HepG2 (cell line): ENCODE data around the gene PSMB3. TPM values are rescaled to one million over a fixed set of nuclear protein-coding genes. Genes with fewer than 3 reads are reported as not detected.
A peak's percentile ranks its signal among the peaks of the same experiment; 100 is the strongest.

Source experiments
- CCAR2 ChIP-seq: fragments of 200-400 bp; formaldehyde crosslinking; optimal IDR thresholded peaks from 2 replicates; pipeline ENCODE3; 2018; ENCODE audit warnings: low read depth, mild to moderate bottlenecking, low read length, moderate library complexity
- HNRNPLL ChIP-seq: fragments of 200-400 bp; formaldehyde crosslinking; IDR thresholded peaks from 2 replicates; pipeline ENCODE4 v1.6.1; 2017; ENCODE audit warnings: mild to moderate bottlenecking, low read depth, low read length; ENCODE audit not compliant: poor library complexity, severe bottlenecking
- ONECUT2 ChIP-seq: sonication (generic); formaldehyde crosslinking; IDR thresholded peaks from 2 replicates; pipeline ENCODE4 v1.4.0; 2020; ENCODE audit warnings: missing genetic modification reagents
- PRDM10 ChIP-seq: sonication (generic); formaldehyde crosslinking; IDR thresholded peaks from 2 replicates; pipeline ENCODE4 v1.4.0; 2020; ENCODE audit warnings: low read depth, missing genetic modification reagents
- PREB ChIP-seq: sonication (generic); formaldehyde crosslinking; IDR thresholded peaks from 2 replicates; pipeline ENCODE4 v1.4.0; 2020; ENCODE audit warnings: missing genetic modification reagents
- SP4 ChIP-seq: sonication (generic); formaldehyde crosslinking; IDR thresholded peaks from 2 replicates; pipeline ENCODE4 v1.8.1; 2023; ENCODE audit warnings: mild to moderate bottlenecking, missing genetic modification reagents
- TERF1 ChIP-seq: sonication (generic); formaldehyde crosslinking; IDR thresholded peaks from 2 replicates; pipeline ENCODE4 v1.8.0; 2022; ENCODE audit warnings: mild to moderate bottlenecking, missing genetic modification reagents, moderate library complexity
- TGIF2 ChIP-seq: IDR thresholded peaks from 2 replicates; pipeline ENCODE4 v1.6.1; 2016; ENCODE audit warnings: control low read depth, missing compliant biosample characterization
- THAP9 ChIP-seq: sonication (generic); formaldehyde crosslinking; IDR thresholded peaks from 2 replicates; pipeline ENCODE4; 2020; ENCODE audit warnings: missing genetic modification reagents, mild to moderate bottlenecking, borderline replicate concordance
- ZBTB38 ChIP-seq: sonication (generic); formaldehyde crosslinking; IDR thresholded peaks from 2 replicates; pipeline ENCODE4 v1.5.1; 2020; ENCODE audit warnings: mild to moderate bottlenecking, missing genetic modification reagents
- ZNF609 ChIP-seq: sonication (generic); formaldehyde crosslinking; IDR thresholded peaks from 2 replicates; pipeline ENCODE4 v1.4.0; 2020; ENCODE audit warnings: mild to moderate bottlenecking, missing genetic modification reagents, borderline replicate concordance
- ZNF768 ChIP-seq: sonication (generic); formaldehyde crosslinking; IDR thresholded peaks from 2 replicates; pipeline ENCODE4 v1.4.0; 2020; ENCODE audit warnings: missing genetic modification reagents
- ZNF83 ChIP-seq: sonication (generic); formaldehyde crosslinking; IDR thresholded peaks from 2 replicates; pipeline ENCODE4 v1.4.0; 2020; ENCODE audit warnings: missing genetic modification reagents, mild to moderate bottlenecking, borderline replicate concordance
- ZNF839 ChIP-seq: sonication (generic); formaldehyde crosslinking; IDR thresholded peaks from 2 replicates; pipeline ENCODE4 v1.4.0; 2020; ENCODE audit warnings: missing genetic modification reagents, mild to moderate bottlenecking, borderline replicate concordance
- polyA plus RNA-seq, 8 experiments: library from polyadenylated mRNA; depleted of rRNA in 3 of 8; stranded (reverse) in 7 of 8; unstranded in 1 of 8; fragments of >200 nt; fragmentation: Illumina TruSeq in 4 of 8; extraction: Trizol in 4 of 8; gene quantifications; 2 replicates each; pipeline versions ENCODE4 v1.2.1 to v1.2.3, GENCODE V29; 2011 to 2016; ENCODE audit warnings: low read depth in 4 of 8, missing spikeins in 1 of 8, mixed read lengths in 1 of 8; ENCODE audit not compliant: insufficient read depth in 1 of 8
- total RNA-seq, 5 experiments: library from RNA; depleted of rRNA; stranded (reverse); fragments of >200 nt; fragmentation: Illumina TruSeq; extraction: Trizol; gene quantifications; 2 replicates each; pipeline ENCODE4 v1.2.3, GENCODE V29; 2016; ENCODE audit warnings: low read depth in 1 of 5

PSMB3 gene
- total and polyA plus RNA-seq, 2 of the 13 experiments (the other 11 are each of a cell fraction or from before 2014, with no cell fraction given), result 366 to 517 TPM

- TF ChIP-seq PRDM10 (CRISPR knock-in tag), result 0 out of 2 replicates have a peak, but pooled peaks have one; percentile 42
- no peak for TF ChIP-seq HNRNPLL
- TF ChIP-seq ZNF768 (CRISPR knock-in tag), result peak; percentile 63; the same call in 1 of the 2 replicates
- TF ChIP-seq TERF1 (CRISPR knock-in tag), result no peak
- peak; percentile 32; the same call in 1 of the 2 replicates for TF ChIP-seq TGIF2 (CRISPR knock-in tag)
- TF ChIP-seq ZNF609 (CRISPR knock-in tag), result no peak
- no peak for TF ChIP-seq THAP9 (CRISPR knock-in tag)
- no peak for TF ChIP-seq CCAR2
- TF ChIP-seq ZNF83 (CRISPR knock-in tag), result no peak
- no peak for TF ChIP-seq PREB (CRISPR knock-in tag)
- TF ChIP-seq SP4, result no peak
- no peak for TF ChIP-seq ONECUT2 (CRISPR knock-in tag)
- no peak for TF ChIP-seq ZBTB38 (CRISPR knock-in tag)
- TF ChIP-seq ZNF839 (CRISPR knock-in tag), result no peak
Observed at GRCh38 chr17:38750312-38751121, 2.0 kb upstream of the PSMB3 start (continued).
